ENCODE results near the gene TRAPPC3L.

The TRAPPC3L gene

DNA sequence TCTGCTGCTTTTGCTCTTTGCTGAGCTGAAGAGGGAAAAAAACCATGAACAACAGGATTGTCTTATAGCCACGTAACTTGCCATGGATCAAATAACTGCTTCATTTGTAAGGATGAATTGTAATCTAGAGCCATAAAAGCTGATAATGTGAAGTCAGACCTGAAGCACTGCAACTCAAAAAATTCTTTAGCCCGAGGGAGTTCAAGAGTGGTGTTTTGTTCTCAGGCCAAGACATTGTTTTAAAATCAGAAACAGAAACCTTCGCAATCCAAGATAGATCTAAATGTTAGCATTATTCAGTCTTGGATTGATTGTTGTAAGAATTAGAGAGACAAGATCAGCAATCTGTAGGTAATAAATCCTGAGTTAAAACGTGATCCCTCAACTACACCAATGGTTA, at the start of gene TRAPPC3L:
Gene TRAPPC3L (minus strand): TSS at position 34 of the 400 bp plus-strand sequence. CDS start 170 bp downstream, outside the sequence.
- H3K36me3 Mint-ChIP-seq, result no peaks in the 10 kb centered on the region
- H3K4me1 Mint-ChIP-seq (ENCODE audit: low read depth), result no peaks in the 10 kb centered on the region
- no peak within 1 kb of the TSS for H3K27ac Mint-ChIP-seq
- peaks cover 10% of the 10 kb centered on the region for H3K27me3 Mint-ChIP-seq
- no peaks in the 10 kb centered on the region for H3K9me3 Mint-ChIP-seq (ENCODE audit: low read depth)
- H3K4me3 Mint-ChIP-seq, result no peak within 1 kb of the TSS

DNA sequence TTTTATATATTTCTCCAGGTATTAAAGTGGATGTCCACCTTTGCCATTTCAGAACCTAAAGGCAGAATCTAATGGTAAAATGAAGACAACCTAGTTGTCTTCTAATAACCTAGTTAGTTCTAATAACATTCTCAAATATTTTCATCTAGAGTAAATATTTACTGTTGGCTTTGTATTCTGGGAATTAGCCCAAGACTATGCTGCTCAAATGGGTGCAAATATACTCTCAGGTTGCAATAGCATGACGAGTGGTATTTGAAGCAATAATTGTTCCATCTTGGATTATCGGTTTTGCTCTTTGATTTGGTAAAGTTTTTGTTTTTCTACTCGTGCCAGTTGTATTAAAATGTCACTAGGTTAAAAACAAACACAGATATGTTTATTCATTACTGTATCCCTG, 49.8 kb upstream of the TRAPPC3L start:
- Mint-ChIP-seq H3K9me3 (ENCODE audit: low read depth) (no peaks in the 10 kb centered on the region), H3K27ac (no peak overlapping the region), H3K36me3 (peaks cover 46% of the 10 kb centered on the region), H3K4me3 (no peak overlapping the region), H3K27me3 (no peaks in the 10 kb centered on the region), H3K4me1 (ENCODE audit: low read depth) (no peaks in the 10 kb centered on the region)

DNA sequence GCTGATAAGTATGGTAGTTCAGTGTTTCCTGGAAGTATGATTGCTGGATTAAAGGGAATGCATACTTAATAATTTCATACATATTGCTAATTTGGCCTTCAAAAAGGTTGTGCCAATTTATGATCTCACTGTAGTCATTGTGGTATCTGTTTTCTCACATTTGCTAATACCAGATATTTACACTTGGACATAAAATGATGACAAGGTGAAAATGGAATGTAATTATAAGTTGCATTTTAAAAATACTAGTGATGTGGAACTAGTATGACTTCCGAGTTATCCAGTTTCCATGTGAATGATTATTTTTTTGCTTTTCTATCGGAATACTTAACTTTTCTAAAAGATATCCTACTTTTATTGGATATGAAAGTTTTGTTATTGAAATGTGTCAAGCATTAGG, 41.3 kb upstream of the TRAPPC3L start:
- H3K4me3 Mint-ChIP-seq, result no peak overlapping the region
- peaks cover 18% of the 10 kb centered on the region for H3K36me3 Mint-ChIP-seq
- peaks cover 2% of the 10 kb centered on the region for H3K4me1 Mint-ChIP-seq (ENCODE audit: low read depth)
- no peaks in the 10 kb centered on the region for H3K9me3 Mint-ChIP-seq (ENCODE audit: low read depth)
- no peaks in the 10 kb centered on the region for H3K27me3 Mint-ChIP-seq
- no peak overlapping the region for H3K27ac Mint-ChIP-seq

DNA sequence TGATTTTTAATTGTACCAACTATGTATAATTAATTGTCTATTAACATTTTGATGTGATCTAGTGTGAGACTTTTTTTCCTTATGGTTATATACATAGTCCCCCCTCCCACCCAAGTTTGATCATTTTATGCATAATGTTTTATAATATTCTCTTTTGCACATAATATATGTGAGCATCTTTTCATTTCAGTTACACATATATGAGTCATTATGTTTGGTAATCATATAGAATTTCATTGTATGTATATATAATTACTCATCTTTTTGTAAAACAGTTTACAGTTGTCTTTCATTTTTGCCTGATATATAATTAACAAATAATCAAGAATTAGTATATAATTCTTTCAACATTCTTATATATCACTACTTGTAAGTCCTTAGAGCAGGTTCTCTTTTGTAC, 40.8 kb upstream of the TRAPPC3L start:
- no peak overlapping the region for H3K27ac Mint-ChIP-seq
- H3K4me1 Mint-ChIP-seq (ENCODE audit: low read depth), result peaks cover 5% of the 10 kb centered on the region
- peaks cover 16% of the 10 kb centered on the region for H3K36me3 Mint-ChIP-seq
- H3K9me3 Mint-ChIP-seq (ENCODE audit: low read depth), result no peaks in the 10 kb centered on the region
- no peak overlapping the region for H3K4me3 Mint-ChIP-seq
- H3K27me3 Mint-ChIP-seq, result no peaks in the 10 kb centered on the region

DNA sequence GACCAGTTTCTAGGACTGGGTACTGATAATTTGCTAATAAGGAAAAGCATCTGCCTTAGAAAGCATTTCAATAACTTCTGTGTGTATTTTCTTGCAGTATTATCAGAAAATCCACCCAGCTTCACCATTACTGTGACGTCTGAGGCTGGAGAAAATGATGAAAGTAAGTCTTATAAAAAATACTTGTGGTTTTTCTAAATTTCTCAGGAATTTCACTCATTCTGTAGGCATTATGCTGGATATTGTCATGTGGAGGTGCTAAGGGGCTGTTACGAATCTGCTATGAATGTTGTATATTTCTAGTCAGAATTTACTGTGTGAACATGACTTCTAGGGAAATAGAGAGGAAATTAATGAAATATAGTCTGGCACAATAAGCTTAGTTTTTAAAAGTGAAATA, 34.7 kb upstream of the TRAPPC3L start:
- H3K4me1 Mint-ChIP-seq (ENCODE audit: low read depth), result peaks cover 42% of the 10 kb centered on the region
- H3K4me3 Mint-ChIP-seq, result no peak overlapping the region
- H3K36me3 Mint-ChIP-seq, result peaks cover 12% of the 10 kb centered on the region
- H3K27me3 Mint-ChIP-seq, result no peaks in the 10 kb centered on the region
- no peaks in the 10 kb centered on the region for H3K9me3 Mint-ChIP-seq (ENCODE audit: low read depth)
- no peak overlapping the region for H3K27ac Mint-ChIP-seq

DNA sequence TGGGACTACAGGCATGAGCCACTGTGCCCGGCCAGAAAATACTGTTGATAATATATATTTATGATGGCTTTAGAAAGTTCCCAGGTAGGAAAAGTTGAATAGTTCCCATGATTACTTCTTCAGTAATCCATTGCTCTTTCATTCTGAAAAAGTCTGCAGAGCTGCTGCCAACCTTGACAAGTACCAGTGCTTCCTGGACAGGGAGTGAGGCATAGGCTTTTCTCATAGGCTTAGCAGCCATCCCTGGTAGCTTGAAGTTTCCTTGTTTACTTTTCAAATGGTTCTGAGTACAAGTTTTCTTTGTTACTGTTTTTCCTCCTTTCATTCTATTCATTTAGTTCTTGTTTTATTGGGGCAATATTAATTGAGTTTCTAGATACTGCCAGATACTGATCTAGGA, 33.7 kb upstream of the TRAPPC3L start:
- peaks cover 8% of the 10 kb centered on the region for H3K36me3 Mint-ChIP-seq
- H3K27me3 Mint-ChIP-seq, result no peaks in the 10 kb centered on the region
- H3K4me3 Mint-ChIP-seq, result no peak overlapping the region
- no peaks in the 10 kb centered on the region for H3K9me3 Mint-ChIP-seq (ENCODE audit: low read depth)
- peaks cover 43% of the 10 kb centered on the region for H3K4me1 Mint-ChIP-seq (ENCODE audit: low read depth)
- no peak overlapping the region for H3K27ac Mint-ChIP-seq

DNA sequence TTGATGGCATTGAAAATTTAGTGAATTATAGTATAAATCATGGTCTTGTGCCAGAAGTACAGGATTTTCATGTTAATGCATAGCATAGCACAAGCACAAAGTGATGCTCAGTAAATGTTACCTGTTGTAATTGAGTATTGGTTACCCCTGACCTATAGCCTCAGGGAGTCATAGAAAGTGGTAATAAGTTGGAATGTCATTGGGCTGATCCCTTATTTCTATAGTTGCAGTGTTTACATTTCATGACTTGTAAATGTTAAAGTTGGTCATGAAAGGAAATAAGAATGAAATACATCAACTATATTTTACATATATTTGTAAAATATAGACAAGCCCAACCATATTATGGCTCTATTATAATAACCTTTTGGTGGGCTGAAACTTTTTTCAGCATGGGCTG, 32.9 kb upstream of the TRAPPC3L start:
- H3K27ac Mint-ChIP-seq, result no peak overlapping the region
- H3K9me3 Mint-ChIP-seq (ENCODE audit: low read depth), result no peaks in the 10 kb centered on the region
- H3K4me3 Mint-ChIP-seq, result no peak overlapping the region
- peaks cover 51% of the 10 kb centered on the region for H3K4me1 Mint-ChIP-seq (ENCODE audit: low read depth)
- no peaks in the 10 kb centered on the region for H3K27me3 Mint-ChIP-seq
- H3K36me3 Mint-ChIP-seq, result peaks cover 10% of the 10 kb centered on the region

DNA sequence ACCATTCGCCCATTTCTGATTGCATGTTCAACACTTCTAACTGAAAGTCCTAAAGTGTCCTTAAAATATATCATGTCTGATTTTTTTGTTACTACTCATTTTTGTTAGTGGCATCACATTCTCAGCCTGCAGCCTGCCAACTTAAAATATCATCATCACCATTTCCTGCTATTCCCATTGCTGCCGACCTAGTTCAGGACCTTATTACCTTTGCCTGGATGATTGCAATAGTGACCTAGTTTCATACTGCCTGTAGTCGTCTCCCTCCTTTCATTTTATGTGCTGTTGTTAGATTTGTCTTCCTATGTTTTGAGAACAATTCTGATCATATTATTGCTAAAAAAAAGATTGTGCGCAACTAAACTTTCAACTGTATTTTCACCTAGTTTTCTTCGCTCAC, 32.0 kb upstream of the TRAPPC3L start:
- peaks cover 60% of the 10 kb centered on the region for H3K4me1 Mint-ChIP-seq (ENCODE audit: low read depth)
- no peaks in the 10 kb centered on the region for H3K9me3 Mint-ChIP-seq (ENCODE audit: low read depth)
- H3K27me3 Mint-ChIP-seq, result no peaks in the 10 kb centered on the region
- no peak overlapping the region for H3K27ac Mint-ChIP-seq
- H3K4me3 Mint-ChIP-seq, result no peak overlapping the region
- peaks cover 10% of the 10 kb centered on the region for H3K36me3 Mint-ChIP-seq

DNA sequence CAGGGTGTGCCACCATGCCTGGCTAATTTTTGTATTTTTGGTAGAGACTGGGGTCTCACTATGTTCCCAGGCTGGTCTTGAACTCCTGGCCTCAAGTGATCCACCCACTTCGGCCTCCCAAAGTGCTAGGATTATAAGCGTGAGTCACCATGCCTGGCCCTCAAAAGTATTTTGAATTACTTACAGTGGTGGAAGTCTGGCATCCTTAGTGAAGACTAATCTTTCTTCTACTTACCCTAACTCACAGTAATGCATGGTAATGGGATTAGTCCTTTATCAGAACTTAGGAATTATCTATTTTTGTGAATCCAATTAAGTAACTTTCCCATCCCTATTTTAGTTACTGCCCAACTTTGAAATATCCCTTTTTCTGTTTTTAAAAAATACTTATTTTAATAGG, 29.7 kb upstream of the TRAPPC3L start:
- Mint-ChIP-seq H3K36me3 (peaks cover 8% of the 10 kb centered on the region), H3K27ac (no peak overlapping the region), H3K9me3 (ENCODE audit: low read depth) (no peaks in the 10 kb centered on the region), H3K27me3 (no peaks in the 10 kb centered on the region), H3K4me1 (ENCODE audit: low read depth) (peaks cover 65% of the 10 kb centered on the region), H3K4me3 (no peak overlapping the region)

DNA sequence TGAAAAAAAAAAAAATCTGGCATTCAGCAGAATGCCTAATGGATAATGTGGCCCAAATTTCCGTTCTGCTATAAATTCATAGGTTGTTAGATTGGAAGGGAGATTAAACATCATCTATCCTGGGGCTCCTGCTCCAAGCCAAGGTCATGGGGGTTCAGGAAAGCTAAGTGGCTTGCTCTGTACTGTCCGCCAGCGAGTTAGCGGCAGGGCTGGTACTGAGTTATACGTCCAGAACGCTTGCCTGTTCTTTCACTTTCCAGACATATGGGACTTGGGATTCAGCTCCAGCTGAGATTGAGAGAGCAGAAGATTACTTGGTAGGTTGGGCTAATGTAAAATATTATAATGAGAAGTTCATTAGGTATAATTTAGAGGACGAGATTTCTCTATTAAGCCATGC, 26.7 kb upstream of the TRAPPC3L start:
- H3K27ac Mint-ChIP-seq, result peak overlapping the region; percentile 95
- no peaks in the 10 kb centered on the region for H3K27me3 Mint-ChIP-seq
- peaks cover 3% of the 10 kb centered on the region for H3K36me3 Mint-ChIP-seq
- no peaks in the 10 kb centered on the region for H3K9me3 Mint-ChIP-seq (ENCODE audit: low read depth)
- peak overlapping the region; percentile 100 for H3K4me3 Mint-ChIP-seq
- H3K4me1 Mint-ChIP-seq (ENCODE audit: low read depth), result peaks cover 59% of the 10 kb centered on the region

DNA sequence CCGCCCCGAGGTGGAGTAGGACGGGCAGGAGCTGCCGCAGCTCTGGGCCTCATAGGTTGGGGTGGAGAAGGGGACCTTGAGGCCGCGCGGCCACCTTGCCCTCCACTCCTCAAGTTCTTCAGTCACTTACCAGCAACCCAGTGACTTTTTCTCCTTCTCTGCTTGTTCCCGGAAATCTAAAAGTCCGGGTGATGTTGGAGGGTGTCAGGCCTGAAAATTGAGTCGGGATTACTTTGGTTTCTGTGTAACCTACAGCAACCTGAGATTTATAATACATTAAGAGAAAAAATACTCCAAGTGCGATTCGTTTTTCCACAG, 26.2 kb upstream of the TRAPPC3L start:
- Mint-ChIP-seq H3K9me3 (ENCODE audit: low read depth) (no peaks in the 10 kb centered on the region), H3K4me3 (peak overlapping the region; percentile 100), H3K27me3 (no peaks in the 10 kb centered on the region), H3K4me1 (ENCODE audit: low read depth) (peaks cover 56% of the 10 kb centered on the region), H3K27ac (peak overlapping the region; percentile 95), H3K36me3 (peaks cover 3% of the 10 kb centered on the region)

DNA sequence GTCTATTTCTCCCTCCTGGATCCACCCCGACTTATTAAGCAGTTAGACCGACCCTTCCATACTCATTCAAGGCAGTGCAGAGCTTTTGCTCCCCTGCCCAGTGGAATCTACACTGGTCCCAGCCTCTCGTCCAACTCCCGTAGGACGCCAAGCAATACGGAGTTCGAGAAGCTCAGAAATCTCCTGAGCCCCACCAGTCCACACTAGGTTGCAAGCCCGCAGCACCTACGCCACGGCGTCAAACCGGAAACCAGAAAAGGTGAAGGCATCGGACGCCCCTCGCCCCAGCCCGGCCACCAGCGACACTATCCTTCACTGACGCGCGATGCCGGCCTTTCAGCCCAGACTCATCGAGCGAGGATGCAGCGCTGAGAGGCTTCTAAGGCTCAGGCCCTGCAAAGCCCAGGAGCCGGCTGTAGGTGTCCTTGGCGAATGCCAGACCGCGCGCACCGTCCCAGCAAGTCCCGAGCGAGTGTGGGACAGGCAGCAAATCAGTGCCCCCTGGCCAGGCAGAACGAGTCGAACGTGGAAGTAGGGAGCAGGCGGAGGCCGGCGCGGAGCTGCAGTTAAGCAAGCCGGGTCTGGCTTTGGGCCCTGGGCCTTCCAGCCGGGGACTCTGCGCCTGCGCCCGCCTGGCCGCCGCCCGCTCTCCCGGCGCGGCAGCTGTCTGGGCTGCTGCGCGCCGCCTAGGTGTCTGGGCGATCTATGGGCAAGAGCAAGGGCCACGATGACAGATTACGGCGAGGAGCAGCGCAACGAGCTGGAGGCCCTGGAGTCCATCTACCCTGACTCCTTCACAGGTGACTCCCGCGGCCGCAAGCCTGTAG, 25.6 kb upstream of the TRAPPC3L start, which contains the start of gene RWDD1:
Gene RWDD1 (plus strand): TSS at position 649 of the 827 bp plus-strand sequence. CDS start 79 bp downstream, at position 728.
- Mint-ChIP-seq H3K27me3 (no peaks in the 10 kb centered on the region), H3K9me3 (ENCODE audit: low read depth) (no peaks in the 10 kb centered on the region), H3K4me1 (ENCODE audit: low read depth) (peaks cover 51% of the 10 kb centered on the region), H3K36me3 (peaks cover 3% of the 10 kb centered on the region), H3K27ac (peak within 1 kb of the TSS; percentile 99), H3K4me3 (peak within 1 kb of the TSS; percentile 100)

DNA sequence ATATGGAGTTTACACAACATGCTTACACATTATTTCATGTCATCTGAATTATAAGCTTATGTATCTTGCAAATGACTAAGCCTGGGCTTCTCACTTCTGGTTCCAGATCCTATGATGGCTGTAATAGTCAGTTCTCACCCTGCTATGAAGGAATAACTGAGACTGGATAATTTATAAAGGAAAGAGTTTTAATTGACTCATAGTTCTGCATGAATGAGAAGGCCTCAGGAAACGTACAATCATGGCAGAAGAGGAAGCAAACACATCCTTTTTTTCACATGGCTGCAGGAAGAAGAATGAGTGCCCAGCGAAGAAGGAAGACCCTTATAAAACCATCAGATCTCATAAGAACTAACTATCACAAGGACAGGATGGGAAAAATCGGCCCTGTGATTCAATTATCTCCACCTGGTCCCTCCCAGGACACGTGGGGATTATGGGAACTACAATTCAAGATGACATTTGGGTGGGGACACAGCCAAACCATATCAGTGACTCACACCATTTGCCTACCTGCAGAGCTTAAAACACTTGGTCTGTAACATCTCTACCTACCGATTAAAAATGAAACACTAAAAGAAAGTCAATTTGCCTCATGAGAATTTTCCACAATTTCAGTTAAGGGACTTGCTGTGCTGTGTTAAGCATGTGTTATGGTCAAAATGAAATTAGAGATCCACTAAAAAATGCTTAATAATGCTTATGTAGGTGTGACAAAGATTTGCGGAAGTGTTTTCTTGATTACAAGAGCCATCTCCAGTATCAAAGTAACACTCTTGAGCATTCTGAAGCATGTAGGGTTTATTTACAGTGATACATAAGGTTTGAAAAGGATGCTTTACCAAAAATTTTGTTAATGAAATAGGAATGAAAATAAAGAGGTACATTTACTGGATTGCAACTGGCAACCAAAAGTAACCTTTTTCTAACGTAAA, 23.6 kb upstream of the TRAPPC3L start:
- Mint-ChIP-seq H3K27me3 (no peaks in the 10 kb centered on the region), H3K36me3 (peaks cover 2% of the 10 kb centered on the region), H3K4me1 (ENCODE audit: low read depth) (peaks cover 46% of the 10 kb centered on the region), H3K4me3 (peak overlapping the region; percentile 17), H3K9me3 (ENCODE audit: low read depth) (no peaks in the 10 kb centered on the region), H3K27ac (no peak overlapping the region)

DNA sequence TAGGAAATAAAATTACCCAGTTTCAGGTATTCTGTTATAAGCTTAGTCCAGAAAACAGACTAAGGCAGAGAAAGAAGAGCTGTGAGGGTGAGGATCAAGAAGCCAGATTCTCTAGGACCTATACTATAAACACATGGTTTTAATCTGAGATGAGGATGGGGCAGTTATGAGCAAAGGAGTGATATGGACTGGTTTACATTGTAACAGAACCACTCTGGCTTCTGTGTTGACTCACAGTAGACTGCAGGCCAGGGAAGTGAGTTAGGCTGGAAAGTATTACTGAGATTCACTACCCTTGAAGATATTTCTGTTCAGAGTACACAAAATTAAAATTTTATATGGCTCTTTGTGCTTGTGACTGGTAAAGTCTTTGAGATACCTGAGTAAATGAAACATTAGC, 22.6 kb upstream of the TRAPPC3L start:
- Mint-ChIP-seq H3K4me3 (no peak overlapping the region), H3K27ac (no peak overlapping the region), H3K36me3 (no peaks in the 10 kb centered on the region), H3K9me3 (ENCODE audit: low read depth) (no peaks in the 10 kb centered on the region), H3K27me3 (no peaks in the 10 kb centered on the region), H3K4me1 (ENCODE audit: low read depth) (peaks cover 37% of the 10 kb centered on the region)

Measured in activated naive CD8-positive, alpha-beta T cell (primary cell).